Nephron progenitor cell (in vitro differentiated cells): ENCODE results near the gene TREM2.
A peak's percentile ranks its signal among the peaks of the same experiment; 100 is the strongest.

ENCODE experiments used
- DNase-seq: peaks from one replicate; pipeline ENCODE4 v3.0.0; 2021
- H3K27ac Mint-ChIP-seq: 2 replicates; pipeline ENCODE4 v1.8.0; 2021; ENCODE audit warnings: mild to moderate bottlenecking, moderate library complexity, mixed read lengths
- H3K27me3 Mint-ChIP-seq: 2 replicates; pipeline ENCODE4 v1.8.0; 2021; ENCODE audit warnings: mild to moderate bottlenecking, low read depth, mixed read lengths; ENCODE audit not compliant: poor library complexity
- H3K36me3 Mint-ChIP-seq: 2 replicates; pipeline ENCODE4 v1.8.0; 2021; ENCODE audit warnings: low read depth, mixed read lengths
- H3K4me1 Mint-ChIP-seq: 2 replicates; pipeline ENCODE4 v1.8.0; 2021; ENCODE audit warnings: mixed read lengths
- H3K4me3 Mint-ChIP-seq: 2 replicates; pipeline ENCODE4 v1.8.0; 2021; ENCODE audit warnings: mild to moderate bottlenecking, moderate library complexity, mixed read lengths
- H3K9me3 Mint-ChIP-seq: 2 replicates; pipeline ENCODE4 v1.8.0; 2021; ENCODE audit warnings: mild to moderate bottlenecking, moderate library complexity, mixed read lengths
- CTCF ChIP-seq: fragments of 200-600 bp; sonication (generic); IDR thresholded peaks from 2 replicates; pipeline ENCODE4 v1.5.0; 2021; ENCODE audit warnings: antibody characterized with exemption

Gene TREM2

GRCh38 chr6:41171908-41172307 is 9.0 kb upstream of the TREM2 start:
- no peak for TF ChIP-seq CTCF
- H3K27ac Mint-ChIP-seq: no peak overlapping the region
- H3K9me3 Mint-ChIP-seq: no peaks in the 10 kb centered on the region
- H3K36me3 Mint-ChIP-seq: no peaks in the 10 kb centered on the region
- H3K4me3 Mint-ChIP-seq: no peak overlapping the region
- DNase-seq: no peak
- peaks cover 10% of the 10 kb centered on the region for H3K27me3 Mint-ChIP-seq
- no peaks in the 10 kb centered on the region for H3K4me1 Mint-ChIP-seq

GRCh38 chr6:41170547-41171160 is 7.7 kb upstream of the TREM2 start:
- H3K36me3 Mint-ChIP-seq: no peaks in the 10 kb centered on the region
- H3K27me3 Mint-ChIP-seq: peaks cover 5% of the 10 kb centered on the region
- H3K4me1 Mint-ChIP-seq: no peaks in the 10 kb centered on the region
- TF ChIP-seq CTCF: no peak
- no peak for DNase-seq
- no peak overlapping the region for H3K4me3 Mint-ChIP-seq
- H3K27ac Mint-ChIP-seq: no peak overlapping the region
- H3K9me3 Mint-ChIP-seq: no peaks in the 10 kb centered on the region

GRCh38 chr6:41167173-41167963 is 4.5 kb upstream of the TREM2 start:
- TF ChIP-seq CTCF: no peak
- Mint-ChIP-seq H3K36me3 (no peaks in the 10 kb centered on the region), H3K27ac (no peak overlapping the region), H3K4me1 (no peaks in the 10 kb centered on the region), H3K27me3 (peaks cover 10% of the 10 kb centered on the region), H3K9me3 (no peaks in the 10 kb centered on the region), H3K4me3 (no peak overlapping the region)
- peak; percentile 78 for DNase-seq

- H3K4me1 Mint-ChIP-seq: no peaks in the 10 kb centered on the region
- H3K27me3 Mint-ChIP-seq: peaks cover 19% of the 10 kb centered on the region
- no peak for TF ChIP-seq CTCF
- H3K9me3 Mint-ChIP-seq: no peaks in the 10 kb centered on the region
- no peak overlapping the region for H3K27ac Mint-ChIP-seq
- no peak overlapping the region for H3K4me3 Mint-ChIP-seq
- no peaks in the 10 kb centered on the region for H3K36me3 Mint-ChIP-seq
- DNase-seq: no peak
Measured at GRCh38 chr6:41164551-41165120, 1.7 kb upstream of the TREM2 start.

GRCh38 chr6:41163419-41163717 is 452 bp upstream of the TREM2 start:
- no peak for DNase-seq
- Mint-ChIP-seq H3K27me3 (peaks cover 19% of the 10 kb centered on the region), H3K27ac (no peak overlapping the region), H3K4me3 (no peak overlapping the region), H3K36me3 (no peaks in the 10 kb centered on the region), H3K9me3 (no peaks in the 10 kb centered on the region), H3K4me1 (peaks cover 5% of the 10 kb centered on the region)
- no peak for TF ChIP-seq CTCF
